Coronary artery (tissue), 2 donors: ENCODE results near the gene PDZD8.

Experiments
- DNase-seq: peaks from one replicate; pipeline ENCODE4 v3.0.0-alpha.2; 2017; ENCODE audit warnings: low spot score
- H3K27ac ChIP-seq, 2 donors: fragments of 200-600 bp; sonication (generic); one replicate each; pipeline ENCODE4 v1.5.1; 2016 to 2019
- H3K4me3 ChIP-seq: fragments of 200-600 bp; sonication (generic); 2 replicates; pipeline ENCODE4 v1.5.1; 2016; ENCODE audit warnings: mild to moderate bottlenecking, moderate library complexity
- CTCF ChIP-seq: fragments of 200-600 bp; sonication (generic); IDR thresholded peaks from one replicate; pipeline ENCODE4 v1.5.1; 2019; ENCODE audit warnings: antibody characterized with exemption

The PDZD8 gene

GRCh38 chr10:117408436-117409384, 33.5 kb upstream of the PDZD8 start:
- no peak for TF ChIP-seq CTCF
- DNase-seq, result no peak
- Histone ChIP-seq H3K4me3 (no peak overlapping the region), H3K27ac (no peak overlapping the region)

- no peak overlapping the region for H3K4me3 ChIP-seq
- DNase-seq, result no peak
- TF ChIP-seq CTCF, result no peak
- no peak overlapping the region for H3K27ac ChIP-seq
These were observed 30.5 kb upstream of the PDZD8 start for GRCh38 chr10:117405730-117406129.

- no peak for DNase-seq
- no peak overlapping the region for H3K4me3 ChIP-seq
- no peak for TF ChIP-seq CTCF
- no peak overlapping the region for H3K27ac ChIP-seq
These were observed 25.1 kb upstream of the PDZD8 start for GRCh38 chr10:117400329-117400728.

- TF ChIP-seq CTCF, result no peak
- H3K4me3 ChIP-seq, result no peak overlapping the region
- no peak overlapping the region for H3K27ac ChIP-seq
These were observed 24.3 kb upstream of the PDZD8 start for GRCh38 chr10:117399341-117400196.

GRCh38 chr10:117398029-117398428, 22.8 kb upstream of the PDZD8 start:
- H3K4me3 ChIP-seq, result no peak overlapping the region
- H3K27ac ChIP-seq, result no peak overlapping the region
- DNase-seq, result no peak
- no peak for TF ChIP-seq CTCF

More at GRCh38 chr10:117399341-117400196, 24.3 kb upstream of the PDZD8 start:
- no peak for DNase-seq

- TF ChIP-seq CTCF, result no peak
- Histone ChIP-seq H3K27ac (no peak overlapping the region), H3K4me3 (no peak overlapping the region)
- no peak for DNase-seq
These were observed 16.4 kb upstream of the PDZD8 start for GRCh38 chr10:117391436-117392205.
